MM.1S (cell line): ENCODE measurements around the gene CACNA1G.

Experiments used
- DNase-seq: peaks from one replicate; pipeline ENCODE4 v3.0.0-alpha.2; 2015
- H2AFZ ChIP-seq: fragments of 300-600 bp; sonication (generic); 2 replicates; pipeline ENCODE4 v1.6.0; 2016; ENCODE audit warnings: antibody characterized with exemption, low read length
- H3F3A ChIP-seq: fragments of 300-600 bp; sonication (generic); 2 replicates; pipeline ENCODE4 v1.6.1; 2016; ENCODE audit warnings: mild to moderate bottlenecking, antibody characterized with exemption, low read length, moderate library complexity, mixed read lengths; ENCODE audit not compliant: insufficient read depth
- H3K27ac ChIP-seq: fragments of 300-600 bp; sonication (generic); 2 replicates; pipeline ENCODE4 v1.5.1; 2016; ENCODE audit warnings: mild to moderate bottlenecking, low read length
- H3K27me3 ChIP-seq: fragments of 300-600 bp; sonication (generic); replicated peaks from 2 replicates; pipeline ENCODE4 v1.6.0; 2016; ENCODE audit warnings: low read length; ENCODE audit not compliant: insufficient read depth
- H3K36me3 ChIP-seq: fragments of 300-600 bp; sonication (generic); replicated peaks from 2 replicates; pipeline ENCODE4 v1.6.1; 2016; ENCODE audit warnings: mild to moderate bottlenecking, low read length, mixed read lengths; ENCODE audit not compliant: insufficient read depth
- H3K4me1 ChIP-seq: fragments of 300-600 bp; sonication (generic); 2 replicates; pipeline ENCODE4 v1.6.1; 2016; ENCODE audit warnings: low read length, mixed read lengths
- H3K4me2 ChIP-seq: fragments of 300-600 bp; sonication (generic); 2 replicates; pipeline ENCODE4 v1.6.0; 2016; ENCODE audit warnings: low read depth, low read length
- H3K4me3 ChIP-seq: fragments of 300-600 bp; sonication (generic); 2 replicates; pipeline ENCODE4 v1.5.1; 2016; ENCODE audit warnings: low read length, mixed read lengths
- H3K79me2 ChIP-seq: fragments of 300-600 bp; sonication (generic); 2 replicates; pipeline ENCODE4 v1.6.1; 2016; ENCODE audit warnings: mixed run types, low read length, mixed read lengths
- H3K9ac ChIP-seq: fragments of 300-600 bp; sonication (generic); 2 replicates; pipeline ENCODE4 v1.6.1; 2016; ENCODE audit warnings: low read length, mixed read lengths
- H3K9me2 ChIP-seq: fragments of 300-600 bp; sonication (generic); replicated peaks from 2 replicates; pipeline ENCODE4 v1.6.1; 2016; ENCODE audit warnings: mild to moderate bottlenecking, low read length, mixed read lengths; ENCODE audit not compliant: insufficient read depth
- H3K9me3 ChIP-seq: fragments of 300-600 bp; sonication (generic); replicated peaks from 2 replicates; pipeline ENCODE4 v1.6.1; 2016; ENCODE audit warnings: mild to moderate bottlenecking, low read length, mixed read lengths; ENCODE audit not compliant: insufficient read depth
- H4K20me1 ChIP-seq: fragments of 300-600 bp; sonication (generic); 2 replicates; pipeline ENCODE4 v1.6.1; 2016; ENCODE audit warnings: mild to moderate bottlenecking, low read length, moderate library complexity, mixed read lengths; ENCODE audit not compliant: insufficient read depth
- CTCF ChIP-seq: fragments of 300-600 bp; sonication (generic); IDR thresholded peaks from 2 replicates; pipeline ENCODE4 v1.5.1; 2016; ENCODE audit warnings: antibody characterized with exemption, low read length, mixed read lengths
- EZH2 ChIP-seq: fragments of 300-600 bp; sonication (generic); optimal IDR thresholded peaks from 2 replicates; pipeline ENCODE3; 2017; ENCODE audit warnings: low read depth, mild to moderate bottlenecking, antibody characterized with exemption, low read length, mixed read lengths
- EZH2phosphoT487 ChIP-seq: fragments of 300-600 bp; sonication (generic); IDR thresholded peaks from 2 replicates; pipeline ENCODE4 v1.6.1; 2018; ENCODE audit warnings: antibody characterized with exemption, low read length

The CACNA1G gene

GRCh38 chr17:50558941-50559614 is 1.4 kb upstream of the CACNA1G start:
- peaks cover 61% of the 10 kb centered on the region for H3K27me3 ChIP-seq
- TF ChIP-seq EZH2phosphoT487 (no peak), CTCF (no peak), EZH2 (no peak)
- H3K4me3 ChIP-seq: no peak overlapping the region
- H3K4me2 ChIP-seq: no peak overlapping the region
- DNase-seq: no peak
- H3K9ac ChIP-seq: no peak overlapping the region
- no peaks in the 10 kb centered on the region for H3K79me2 ChIP-seq
- no peaks in the 10 kb centered on the region for H3F3A ChIP-seq
- no peaks in the 10 kb centered on the region for H3K9me3 ChIP-seq
- H3K4me1 ChIP-seq: peaks cover 8% of the 10 kb centered on the region
- H3K9me2 ChIP-seq: no peaks in the 10 kb centered on the region
- no peaks in the 10 kb centered on the region for H4K20me1 ChIP-seq
- no peak overlapping the region for H3K27ac ChIP-seq
- H2AFZ ChIP-seq: no peak overlapping the region
- H3K36me3 ChIP-seq: no peaks in the 10 kb centered on the region

GRCh38 chr17:50559674-50560184 is 786 bp upstream of the CACNA1G start:
- Histone ChIP-seq H3K79me2 (no peaks in the 10 kb centered on the region), H2AFZ (peak overlapping the region; percentile 74), H3F3A (no peaks in the 10 kb centered on the region), H3K4me3 (peak overlapping the region; percentile 65), H3K4me2 (peak overlapping the region; percentile 99), H3K27ac (no peak overlapping the region), H3K36me3 (no peaks in the 10 kb centered on the region), H3K9me2 (no peaks in the 10 kb centered on the region), H3K9me3 (no peaks in the 10 kb centered on the region), H3K9ac (no peak overlapping the region), H3K4me1 (peaks cover 8% of the 10 kb centered on the region), H4K20me1 (no peaks in the 10 kb centered on the region), H3K27me3 (peaks cover 68% of the 10 kb centered on the region)
- DNase-seq: no peak
- TF ChIP-seq EZH2phosphoT487 (no peak), CTCF (no peak), EZH2 (no peak)

- Histone ChIP-seq H4K20me1 (no peaks in the 10 kb centered on the region), H3K4me2 (peak overlapping the region; percentile 99), H3K9me3 (no peaks in the 10 kb centered on the region), H3K79me2 (no peaks in the 10 kb centered on the region), H3K9ac (no peak overlapping the region), H3K36me3 (no peaks in the 10 kb centered on the region), H3K27ac (no peak overlapping the region), H3K9me2 (no peaks in the 10 kb centered on the region), H3K4me1 (peaks cover 8% of the 10 kb centered on the region), H2AFZ (0 out of 2 replicates have a peak overlapping the region, but pooled peaks have one; percentile 74), H3K4me3 (peak overlapping the region; percentile 65), H3F3A (no peaks in the 10 kb centered on the region), H3K27me3 (peaks cover 81% of the 10 kb centered on the region)
- TF ChIP-seq EZH2phosphoT487: 0 out of 2 replicates have a peak, but pooled peaks have one; percentile 40
- TF ChIP-seq EZH2: peak; percentile 99
- no peak for TF ChIP-seq CTCF
- no peak for DNase-seq
Observed at GRCh38 chr17:50560931-50561745, 623 bp downstream of the CACNA1G start.
